OCI-LY3 (cell line): ENCODE measurements around the gene CLSTN3.

ENCODE experiments used
- CTCF ChIP-seq: fragments of 200-600, 300-600 bp; sonication (generic); IDR thresholded peaks from 2 replicates; pipeline ENCODE4 v1.5.1; 2014; ENCODE audit warnings: antibody characterized with exemption, low read length, low read depth
- EZH2phosphoT487 ChIP-seq: fragments of 200-600 bp; shearing (Covaris generic); IDR thresholded peaks from 2 replicates; pipeline ENCODE4 v1.6.1; 2018; ENCODE audit warnings: antibody characterized with exemption, mixed run types, low read depth

DNA sequence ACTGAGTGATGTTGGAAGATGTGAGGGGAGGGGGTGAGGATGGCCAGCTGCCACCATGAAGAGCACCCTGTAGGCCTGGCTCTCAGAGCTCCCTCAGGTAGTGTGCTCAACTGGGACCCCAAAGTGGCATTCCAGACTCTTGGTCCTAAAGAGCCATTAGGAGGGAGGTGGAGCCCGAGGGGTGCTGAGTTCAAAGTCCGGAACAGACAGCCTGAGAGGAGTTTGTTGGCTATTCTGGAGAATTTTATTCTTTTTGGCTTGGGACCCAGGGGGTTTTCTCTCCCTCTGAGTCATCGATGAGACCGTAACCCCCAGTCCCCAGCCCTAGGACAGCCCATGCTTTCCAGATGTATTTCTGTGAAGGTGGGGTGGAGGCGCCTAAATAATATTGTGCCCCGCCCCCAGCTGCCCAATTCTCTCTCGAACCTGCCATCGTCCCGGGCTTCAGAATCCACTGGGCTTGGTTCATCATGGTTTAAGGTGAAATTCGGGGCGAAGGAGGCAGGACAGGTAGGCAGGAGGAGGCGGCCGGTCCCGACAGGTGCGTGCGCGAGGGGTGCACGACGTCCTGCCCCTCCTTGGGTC lies 792 bp upstream of the CLSTN3 start:
- TF ChIP-seq EZH2phosphoT487 (no peak), CTCF (no peak)
